CD4-positive, alpha-beta T cell (primary cell): ENCODE results near the gene FNDC3B. TPM values are rescaled to one million over a fixed set of nuclear protein-coding genes. Genes with fewer than 3 reads are reported as not detected.
A peak's percentile ranks its signal among the peaks of the same experiment; 100 is the strongest.

Source experiments
- ATAC-seq: fragments of 200-7000 bp; cut with Tn5 transposase; one replicate; pipeline ENCODE4 v1.10.0; 2022; ENCODE audit warnings: mild to moderate bottlenecking; ENCODE audit not compliant: poor library complexity
- CTCF ChIA-PET: fragments of 350-600 bp; sonication (Branson Sonifier 250); formaldehyde crosslinking; loops from one replicate; lab custom pipeline; 2021; ENCODE audit warnings: antibody characterized with exemption, inconsistent platforms; lab: Charles Lee
- POLR2A ChIA-PET: fragments of 350-600 bp; sonication (Branson Sonifier 250); formaldehyde crosslinking; loops from one replicate; lab custom pipeline; 2021; ENCODE audit warnings: antibody characterized with exemption, inconsistent platforms; lab: Charles Lee
- DNase-seq, 14 experiments: peaks; one replicate each; pipeline ENCODE4 v3.0.0-alpha.2; 2013 to 2020; ENCODE audit warnings: mixed read lengths in 2 of 14
- H3K27ac ChIP-seq, 2 donors: one replicate each; pipeline versions ENCODE4 v1.5.1 to v1.7.0; 2013; ENCODE audit warnings: low read length in 2 of 2, low read depth in 1 of 2, mild to moderate bottlenecking in 1 of 2
- H3K27me3 ChIP-seq, 2 experiments: 1 replicate in 1 of 2; 2 replicates in 1 of 2; pipeline versions ENCODE4 v1.6.1 to v1.7.0; 2013; ENCODE audit warnings: low read length in 2 of 2, control low read depth in 1 of 2, mild to moderate bottlenecking in 1 of 2, moderate library complexity in 1 of 2; ENCODE audit not compliant: insufficient read depth in 2 of 2, control insufficient read depth in 1 of 2
- H3K36me3 ChIP-seq: one replicate; pipeline ENCODE4 v1.6.1; 2013; ENCODE audit warnings: low read length, control low read depth; ENCODE audit not compliant: insufficient read depth
- H3K4me1 ChIP-seq: one replicate; pipeline ENCODE4 v1.6.1; 2013; ENCODE audit warnings: low read length, control low read depth; ENCODE audit not compliant: insufficient read depth
- H3K4me3 ChIP-seq: one replicate; pipeline ENCODE4 v1.5.1; 2013; ENCODE audit warnings: mild to moderate bottlenecking, low read length, moderate library complexity
- H3K9me3 ChIP-seq, 2 experiments: 1 replicate in 1 of 2; 2 replicates in 1 of 2; pipeline versions ENCODE4 v1.6.1 to v1.7.0; 2013; ENCODE audit warnings: low read length in 2 of 2, mild to moderate bottlenecking in 2 of 2, control low read depth in 1 of 2, moderate library complexity in 1 of 2; ENCODE audit not compliant: control insufficient read depth in 1 of 2, insufficient read depth in 1 of 2
- H3K27ac Mint-ChIP-seq: one replicate; pipeline ENCODE4 v1.8.0; 2020; ENCODE audit warnings: mixed read lengths
- H3K27me3 Mint-ChIP-seq: one replicate; pipeline ENCODE4 v1.8.0; 2021; ENCODE audit warnings: mixed read lengths
- H3K36me3 Mint-ChIP-seq: one replicate; pipeline ENCODE4 v1.8.0; 2021; ENCODE audit warnings: low read depth, mixed read lengths
- H3K4me1 Mint-ChIP-seq: one replicate; pipeline ENCODE4 v1.8.0; 2021; ENCODE audit warnings: low read depth, mixed read lengths
- H3K4me3 Mint-ChIP-seq: one replicate; pipeline ENCODE4 v1.8.0; 2020; ENCODE audit warnings: mild to moderate bottlenecking, mixed read lengths
- H3K9me3 Mint-ChIP-seq: one replicate; pipeline ENCODE4 v1.8.0; 2020; ENCODE audit warnings: mixed read lengths
- CTCF ChIP-seq: fragments of 200-600 bp; IDR thresholded peaks from one replicate; pipeline ENCODE4 v1.8.0; 2022; ENCODE audit warnings: antibody characterized with exemption, mild to moderate bottlenecking
- intact Hi-C, 2 experiments: fragments of 100-400 bp; cut with DNase I in 1 of 2; cut with micrococcal nuclease in 1 of 2; formaldehyde crosslinking; loops; one replicate each; pipeline versions ENCODE4 v1.15.1 to v1.9.0; 2023 to 2025; cut with DNase I, micrococcal nuclease
- total RNA-seq, 174 experiments: library from RNA in 2 of 174; stranded (reverse) in 2 of 174; gene quantifications; one replicate each; pipeline ENCODE4 v1.2.3 and lab custom pipeline; 2021 to 2026

FNDC3B gene
- total RNA-seq, 2 experiments from 2014 or later: 26.1 to 28.7 TPM

- Histone ChIP-seq H3K9me3 (no peaks in the 10 kb centered on the region), H3K4me1 (peaks cover 4% of the 10 kb centered on the region), H3K36me3 (no peaks in the 10 kb centered on the region), H3K4me3 (no peak overlapping the region), H3K27me3 (no peaks in the 10 kb centered on the region), H3K27ac (no peak overlapping the region)
- intact Hi-C loops: loop anchor here in 1 of 2 experiments (10.0 kb wide), 1 partner anchor 241 kb away; no protein-coding TSS in a partner anchor
- ATAC-seq (no peak), DNase-seq (no peak)
- no peaks in the 10 kb centered on the region for H3K9me3 Mint-ChIP-seq
- H3K4me1 Mint-ChIP-seq: peaks cover 8% of the 10 kb centered on the region
- ChIA-PET CTCF (interaction anchor here (0.6 kb wide), 1 partner anchor 21 kb away, joined by 3 read pairs; no protein-coding TSS in a partner anchor), POLR2A (no interaction called here)
- H3K27ac Mint-ChIP-seq: no peak overlapping the region
- no peak overlapping the region for H3K4me3 Mint-ChIP-seq
- TF ChIP-seq CTCF: no peak
- peaks cover 5% of the 10 kb centered on the region for H3K27me3 Mint-ChIP-seq
- no peaks in the 10 kb centered on the region for H3K36me3 Mint-ChIP-seq
Observed at GRCh38 chr3:172033396-172033795, 6.0 kb upstream of the FNDC3B start.

GRCh38 chr3:172034786-172035685 is 4.3 kb upstream of the FNDC3B start:
- Histone ChIP-seq H3K4me1 (peaks cover 12% of the 10 kb centered on the region), H3K27me3 (no peaks in the 10 kb centered on the region), H3K27ac (no peak overlapping the region), H3K36me3 (no peaks in the 10 kb centered on the region), H3K4me3 (no peak overlapping the region), H3K9me3 (no peaks in the 10 kb centered on the region)
- H3K4me1 Mint-ChIP-seq: peaks cover 20% of the 10 kb centered on the region
- no peak overlapping the region for H3K27ac Mint-ChIP-seq
- DNase-seq (peak in 4 of 14 experiments; percentile 36 to 67 (median 62)), ATAC-seq (no peak)
- no peaks in the 10 kb centered on the region for H3K9me3 Mint-ChIP-seq
- H3K4me3 Mint-ChIP-seq: no peak overlapping the region
- H3K27me3 Mint-ChIP-seq: peaks cover 5% of the 10 kb centered on the region
- intact Hi-C loops: loop anchor here (2.0 to 10.0 kb wide), 5 partner anchors 237 to 712 kb away; no protein-coding TSS in a partner anchor
- peaks cover 5% of the 10 kb centered on the region for H3K36me3 Mint-ChIP-seq
- CTCF ChIA-PET: interaction anchor here (0.8 to 1.6 kb wide), 8 partner anchors 13 to 306 kb away, joined by 3 to 5 read pairs (median 3); no protein-coding TSS in a partner anchor
- TF ChIP-seq CTCF: peak; percentile 65
- POLR2A ChIA-PET: interaction anchor here (0.6 to 1.2 kb wide), 2 partner anchors 96 to 298 kb away, joined by 3 to 4 read pairs; no protein-coding TSS in a partner anchor

GRCh38 chr3:172036541-172037215 is 2.7 kb upstream of the FNDC3B start:
- Histone ChIP-seq H3K36me3 (no peaks in the 10 kb centered on the region), H3K4me3 (no peak overlapping the region), H3K27me3 (no peaks in the 10 kb centered on the region), H3K27ac (no peak overlapping the region), H3K4me1 (peaks cover 23% of the 10 kb centered on the region), H3K9me3 (no peaks in the 10 kb centered on the region)
- ChIA-PET POLR2A (no interaction called here), CTCF (interaction anchor here (1.6 kb wide), 1 partner anchor 11 kb away, joined by 4 read pairs; no protein-coding TSS in a partner anchor)
- Mint-ChIP-seq H3K4me3 (no peak overlapping the region), H3K27me3 (peaks cover 5% of the 10 kb centered on the region), H3K9me3 (no peaks in the 10 kb centered on the region), H3K4me1 (peaks cover 28% of the 10 kb centered on the region), H3K27ac (no peak overlapping the region), H3K36me3 (peaks cover 5% of the 10 kb centered on the region)
- DNase-seq (no peak), ATAC-seq (no peak)
- intact Hi-C loops: loop anchor here (5.0 to 10.0 kb wide), 4 partner anchors 236 to 711 kb away; no protein-coding TSS in a partner anchor
- TF ChIP-seq CTCF: no peak
